ENCODE measurements around the gene BICRAL. TPM values are rescaled to one million over a fixed set of nuclear protein-coding genes. Genes with fewer than 3 reads are reported as not detected.
"Not testable (repeated sequence)": the region's sequence is repeated elsewhere in the genome, so short reads cannot be mapped to it uniquely, and the experiment has no call there.

BICRAL gene, protein sequence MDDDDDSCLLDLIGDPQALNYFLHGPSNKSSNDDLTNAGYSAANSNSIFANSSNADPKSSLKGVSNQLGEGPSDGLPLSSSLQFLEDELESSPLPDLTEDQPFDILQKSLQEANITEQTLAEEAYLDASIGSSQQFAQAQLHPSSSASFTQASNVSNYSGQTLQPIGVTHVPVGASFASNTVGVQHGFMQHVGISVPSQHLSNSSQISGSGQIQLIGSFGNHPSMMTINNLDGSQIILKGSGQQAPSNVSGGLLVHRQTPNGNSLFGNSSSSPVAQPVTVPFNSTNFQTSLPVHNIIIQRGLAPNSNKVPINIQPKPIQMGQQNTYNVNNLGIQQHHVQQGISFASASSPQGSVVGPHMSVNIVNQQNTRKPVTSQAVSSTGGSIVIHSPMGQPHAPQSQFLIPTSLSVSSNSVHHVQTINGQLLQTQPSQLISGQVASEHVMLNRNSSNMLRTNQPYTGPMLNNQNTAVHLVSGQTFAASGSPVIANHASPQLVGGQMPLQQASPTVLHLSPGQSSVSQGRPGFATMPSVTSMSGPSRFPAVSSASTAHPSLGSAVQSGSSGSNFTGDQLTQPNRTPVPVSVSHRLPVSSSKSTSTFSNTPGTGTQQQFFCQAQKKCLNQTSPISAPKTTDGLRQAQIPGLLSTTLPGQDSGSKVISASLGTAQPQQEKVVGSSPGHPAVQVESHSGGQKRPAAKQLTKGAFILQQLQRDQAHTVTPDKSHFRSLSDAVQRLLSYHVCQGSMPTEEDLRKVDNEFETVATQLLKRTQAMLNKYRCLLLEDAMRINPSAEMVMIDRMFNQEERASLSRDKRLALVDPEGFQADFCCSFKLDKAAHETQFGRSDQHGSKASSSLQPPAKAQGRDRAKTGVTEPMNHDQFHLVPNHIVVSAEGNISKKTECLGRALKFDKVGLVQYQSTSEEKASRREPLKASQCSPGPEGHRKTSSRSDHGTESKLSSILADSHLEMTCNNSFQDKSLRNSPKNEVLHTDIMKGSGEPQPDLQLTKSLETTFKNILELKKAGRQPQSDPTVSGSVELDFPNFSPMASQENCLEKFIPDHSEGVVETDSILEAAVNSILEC
- total RNA-seq (ENCODE audit: unreplicated experiment): 9.2 TPM
- long read RNA-seq, partial matches to known transcripts: 0 of 1 reads
- long read RNA-seq, other reads (novel, unspliced or antisense): 1 of 1 reads

DNA sequence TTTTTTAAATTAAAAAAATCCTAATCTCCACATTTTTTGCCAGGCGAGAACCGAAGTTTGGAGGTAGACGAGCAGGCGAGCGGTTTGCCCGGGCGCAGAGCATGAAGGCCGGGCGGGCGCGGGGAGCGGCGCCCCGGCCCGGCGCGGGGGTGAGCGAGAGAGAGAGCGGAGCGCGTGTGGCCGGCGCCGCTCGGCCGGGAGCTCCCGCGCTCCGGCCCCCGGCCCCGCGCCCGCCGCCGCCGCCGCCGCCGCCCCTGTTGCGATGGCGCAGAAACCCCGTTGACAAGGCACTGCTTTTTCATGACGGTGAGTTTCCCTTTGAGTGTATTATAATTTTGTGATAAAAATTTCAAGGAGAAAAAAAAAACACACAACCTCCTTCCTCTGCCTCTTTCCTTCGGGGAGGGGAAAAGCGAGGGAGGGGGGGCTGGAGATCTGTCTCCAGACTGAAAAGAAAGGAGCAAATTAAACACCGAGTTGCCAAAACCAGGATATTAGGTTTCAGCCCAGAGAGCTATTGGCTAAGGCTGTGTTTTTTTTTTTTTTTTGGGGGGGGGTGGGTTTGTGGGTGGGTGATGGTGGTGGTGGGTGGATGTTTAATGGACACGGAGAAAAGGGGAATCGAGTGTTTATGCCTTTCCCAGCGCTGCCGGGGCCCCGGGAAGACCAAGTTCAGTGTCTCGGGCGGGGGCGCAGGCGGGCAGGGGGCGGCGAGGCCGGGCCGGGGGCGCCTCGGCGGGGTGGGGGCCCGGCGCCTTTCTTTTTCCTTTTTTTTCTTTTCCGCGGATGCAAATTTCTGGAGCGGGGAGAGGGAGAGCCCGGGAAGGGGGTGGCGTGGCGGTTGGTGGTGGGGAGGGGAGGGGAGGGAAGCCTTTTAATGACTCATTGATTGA lies at the start of gene BICRAL:
TSS of gene BICRAL (plus strand) at position 257 of the 893 bp plus-strand sequence. CDS start 39,971 bp downstream, outside the sequence.
- Mint-ChIP-seq H3K27ac (ENCODE audit: unreplicated experiment) (peak within 1 kb of the TSS; percentile 99), H3K27me3 (ENCODE audit: unreplicated experiment) (peaks cover 20% of the 10 kb centered on the region), H3K9me3 (ENCODE audit: unreplicated experiment) (no peaks in the 10 kb centered on the region), H3K36me3 (ENCODE audit: low read depth, unreplicated experiment) (peaks cover 12% of the 10 kb centered on the region), H3K4me1 (ENCODE audit: unreplicated experiment) (peaks cover 19% of the 10 kb centered on the region), H3K4me3 (ENCODE audit: unreplicated experiment) (peak within 1 kb of the TSS; percentile 93)
- DNase-seq (ENCODE audit: low spot score): peak; percentile 73
- TF ChIP-seq, protein P1, sequence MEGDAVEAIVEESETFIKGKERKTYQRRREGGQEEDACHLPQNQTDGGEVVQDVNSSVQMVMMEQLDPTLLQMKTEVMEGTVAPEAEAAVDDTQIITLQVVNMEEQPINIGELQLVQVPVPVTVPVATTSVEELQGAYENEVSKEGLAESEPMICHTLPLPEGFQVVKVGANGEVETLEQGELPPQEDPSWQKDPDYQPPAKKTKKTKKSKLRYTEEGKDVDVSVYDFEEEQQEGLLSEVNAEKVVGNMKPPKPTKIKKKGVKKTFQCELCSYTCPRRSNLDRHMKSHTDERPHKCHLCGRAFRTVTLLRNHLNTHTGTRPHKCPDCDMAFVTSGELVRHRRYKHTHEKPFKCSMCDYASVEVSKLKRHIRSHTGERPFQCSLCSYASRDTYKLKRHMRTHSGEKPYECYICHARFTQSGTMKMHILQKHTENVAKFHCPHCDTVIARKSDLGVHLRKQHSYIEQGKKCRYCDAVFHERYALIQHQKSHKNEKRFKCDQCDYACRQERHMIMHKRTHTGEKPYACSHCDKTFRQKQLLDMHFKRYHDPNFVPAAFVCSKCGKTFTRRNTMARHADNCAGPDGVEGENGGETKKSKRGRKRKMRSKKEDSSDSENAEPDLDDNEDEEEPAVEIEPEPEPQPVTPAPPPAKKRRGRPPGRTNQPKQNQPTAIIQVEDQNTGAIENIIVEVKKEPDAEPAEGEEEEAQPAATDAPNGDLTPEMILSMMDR (IDR thresholded peaks at IDR 0.05; ENCODE audit: unreplicated experiment): no peak

DNA sequence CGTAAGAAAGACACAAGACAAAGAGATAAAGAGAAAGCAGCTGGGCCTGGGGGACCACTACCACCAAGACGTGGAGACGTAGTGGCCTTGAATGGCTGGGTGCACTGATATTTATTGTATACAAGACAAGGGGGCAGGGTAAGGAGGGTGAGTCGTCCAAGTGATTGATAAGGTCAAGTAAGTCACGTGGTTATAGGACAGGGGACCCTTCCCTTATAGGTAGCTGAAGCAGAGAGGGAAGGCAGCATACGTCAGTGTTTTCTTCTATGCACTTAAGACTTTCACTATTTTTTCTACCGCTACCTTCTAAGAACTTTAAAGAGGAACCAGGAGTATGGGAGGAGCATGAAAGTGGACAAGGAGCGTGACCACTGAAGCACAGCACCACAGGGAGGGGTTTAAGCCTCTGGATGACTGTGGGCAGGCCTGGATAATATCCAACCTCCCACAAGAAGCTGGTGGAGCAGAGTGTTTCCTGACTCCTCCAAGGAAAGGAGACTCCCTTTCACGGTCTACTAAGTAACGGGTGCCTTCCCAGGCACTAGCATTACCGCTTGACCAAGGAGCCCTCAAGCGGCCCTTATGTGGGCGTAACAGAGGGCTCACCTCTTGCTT lies 47.9 kb upstream of the BICRAL start:
- H3K4me3 Mint-ChIP-seq (ENCODE audit: unreplicated experiment); H3K27me3 Mint-ChIP-seq (ENCODE audit: unreplicated experiment); H3K27ac Mint-ChIP-seq (ENCODE audit: unreplicated experiment); DNase-seq (ENCODE audit: low spot score); H3K4me1 Mint-ChIP-seq (ENCODE audit: unreplicated experiment); H3K36me3 Mint-ChIP-seq (ENCODE audit: low read depth, unreplicated experiment); H3K9me3 Mint-ChIP-seq (ENCODE audit: unreplicated experiment): not testable (repeated sequence)

DNA sequence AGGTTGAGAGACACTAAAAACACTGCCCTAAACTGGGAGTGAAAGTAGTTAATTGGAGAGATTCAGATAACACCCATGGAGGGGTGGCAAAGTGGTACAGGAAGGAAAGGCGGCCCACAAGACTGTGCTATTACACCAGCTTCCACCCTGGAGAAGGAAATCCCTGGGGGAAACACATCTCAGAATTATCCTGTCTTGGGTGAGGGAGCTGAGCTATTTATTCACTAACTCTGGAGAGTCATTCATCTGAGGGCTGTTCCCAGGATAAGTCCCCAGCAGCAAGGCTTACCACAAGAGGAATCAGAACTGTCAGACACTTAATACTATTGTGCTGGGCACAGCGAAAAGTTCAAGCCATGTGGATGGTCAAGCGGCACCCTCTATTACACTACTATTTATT lies 45.9 kb upstream of the BICRAL start:
- Mint-ChIP-seq H3K9me3 (ENCODE audit: unreplicated experiment) (no peaks in the 10 kb centered on the region), H3K27me3 (ENCODE audit: unreplicated experiment) (peaks cover 2% of the 10 kb centered on the region), H3K4me3 (ENCODE audit: unreplicated experiment) (no peak overlapping the region), H3K36me3 (ENCODE audit: low read depth, unreplicated experiment) (no peaks in the 10 kb centered on the region), H3K27ac (ENCODE audit: unreplicated experiment) (no peak overlapping the region), H3K4me1 (ENCODE audit: unreplicated experiment) (peaks cover 6% of the 10 kb centered on the region)
- DNase-seq (ENCODE audit: low spot score): no peak
- TF ChIP-seq, protein P1 (IDR thresholded peaks at IDR 0.05; ENCODE audit: unreplicated experiment): no peak

DNA sequence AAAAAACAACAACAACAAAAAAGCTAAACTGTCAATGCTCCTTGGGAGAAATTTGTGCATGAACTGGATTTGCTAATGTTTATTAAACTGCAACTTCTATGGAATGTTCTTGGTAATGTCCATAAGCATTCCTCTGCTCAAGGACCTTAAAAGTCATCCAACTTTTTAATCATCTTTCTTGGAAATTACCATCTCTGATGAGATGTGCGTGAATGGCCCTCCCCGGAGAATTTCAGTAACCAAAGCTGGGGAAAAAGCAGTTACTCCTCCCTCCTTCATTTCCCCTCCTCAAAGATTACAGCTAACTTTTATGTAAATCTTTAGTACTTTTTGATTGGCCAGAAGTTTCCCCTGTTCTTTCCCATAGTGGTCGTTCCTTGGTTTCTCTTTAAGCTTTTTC lies 41.1 kb upstream of the BICRAL start:
- H3K27ac Mint-ChIP-seq (ENCODE audit: unreplicated experiment): peak overlapping the region; percentile 8
- no peaks in the 10 kb centered on the region for H3K9me3 Mint-ChIP-seq (ENCODE audit: unreplicated experiment)
- no peak for DNase-seq (ENCODE audit: low spot score)
- TF ChIP-seq, protein P1 (IDR thresholded peaks at IDR 0.05; ENCODE audit: unreplicated experiment): no peak
- peaks cover 5% of the 10 kb centered on the region for H3K27me3 Mint-ChIP-seq (ENCODE audit: unreplicated experiment)
- H3K4me3 Mint-ChIP-seq (ENCODE audit: unreplicated experiment): no peak overlapping the region
- H3K36me3 Mint-ChIP-seq (ENCODE audit: low read depth, unreplicated experiment): peaks cover 1% of the 10 kb centered on the region
- H3K4me1 Mint-ChIP-seq (ENCODE audit: unreplicated experiment): peaks cover 21% of the 10 kb centered on the region

Data from endothelial cell (in vitro differentiated cells).